Body of pancreas (tissue), 4 donors: ENCODE results near the gene EFCAB3.
"Not testable (repeated sequence)": the region's sequence is repeated elsewhere in the genome, so short reads cannot be mapped to it uniquely, and the experiment has no call there.

Experiments
- POLR2A ChIP-seq, 3 donors: fragments of 450-650 bp; IDR thresholded peaks; one replicate each; pipeline ENCODE4 v1.6.1; 2016; ENCODE audit warnings: antibody characterized with exemption in 3 of 3, mild to moderate bottlenecking in 2 of 3
- TF ChIP-seq, protein P1 (sequence below), 7 experiments: fragments of 450-650 bp in 4 of 7; fragments of 200-600 bp in 3 of 7; sonication (generic) in 3 of 7; IDR thresholded peaks; one replicate each; pipeline ENCODE4 v1.5.1; 2016 to 2019; ENCODE audit warnings: antibody characterized with exemption in 7 of 7

- TF ChIP-seq, protein P1, sequence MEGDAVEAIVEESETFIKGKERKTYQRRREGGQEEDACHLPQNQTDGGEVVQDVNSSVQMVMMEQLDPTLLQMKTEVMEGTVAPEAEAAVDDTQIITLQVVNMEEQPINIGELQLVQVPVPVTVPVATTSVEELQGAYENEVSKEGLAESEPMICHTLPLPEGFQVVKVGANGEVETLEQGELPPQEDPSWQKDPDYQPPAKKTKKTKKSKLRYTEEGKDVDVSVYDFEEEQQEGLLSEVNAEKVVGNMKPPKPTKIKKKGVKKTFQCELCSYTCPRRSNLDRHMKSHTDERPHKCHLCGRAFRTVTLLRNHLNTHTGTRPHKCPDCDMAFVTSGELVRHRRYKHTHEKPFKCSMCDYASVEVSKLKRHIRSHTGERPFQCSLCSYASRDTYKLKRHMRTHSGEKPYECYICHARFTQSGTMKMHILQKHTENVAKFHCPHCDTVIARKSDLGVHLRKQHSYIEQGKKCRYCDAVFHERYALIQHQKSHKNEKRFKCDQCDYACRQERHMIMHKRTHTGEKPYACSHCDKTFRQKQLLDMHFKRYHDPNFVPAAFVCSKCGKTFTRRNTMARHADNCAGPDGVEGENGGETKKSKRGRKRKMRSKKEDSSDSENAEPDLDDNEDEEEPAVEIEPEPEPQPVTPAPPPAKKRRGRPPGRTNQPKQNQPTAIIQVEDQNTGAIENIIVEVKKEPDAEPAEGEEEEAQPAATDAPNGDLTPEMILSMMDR (IDR thresholded peaks at IDR 0.05) = not testable (repeated sequence)
- not testable (repeated sequence) for TF ChIP-seq POLR2A (IDR thresholded peaks at IDR 0.05)
Measured at GRCh38 chr17:62453656-62454055, 73.3 kb downstream of the EFCAB3 start.
